ENCODE measurements around the gene OSBPL3.

- TF ChIP-seq POLR2A (IDR thresholded peaks at IDR 0.05): no peak
- no peak for TF ChIP-seq CTCF (IDR thresholded peaks at IDR 0.05)
- TF ChIP-seq POLR2AphosphoS5 (IDR thresholded peaks at IDR 0.05): no peak
These were observed 48.1 kb downstream of the OSBPL3 start for GRCh38 chr7:24931844-24932243.

Data from gastroesophageal sphincter (tissue), 3 donors.